Endometrial microvascular endothelial cells (primary cell): ENCODE data around the gene NHSL2. TPM values are rescaled to one million over a fixed set of nuclear protein-coding genes. Genes with fewer than 3 reads are reported as not detected.
"Not testable (repeated sequence)": the region's sequence is repeated elsewhere in the genome, so short reads cannot be mapped to it uniquely, and the experiment has no call there.

Experiments used
- in situ Hi-C: cut with HindIII; loops from 2 replicates; pipeline ENCODE4 v1.10.0; 2017; ENCODE audit warnings: low sequenced_read_pairs, low pct_unique_long_range_greater_than_20kb; ENCODE audit errors: inconsistent ontology term
- total RNA-seq: library from RNA; depleted of rRNA; stranded (reverse); fragments of >200 nt; gene quantifications from one replicate; pipeline ENCODE4 v1.2.3, GENCODE V29; 2015; ENCODE audit errors: inconsistent ontology term

The NHSL2 gene
- total RNA-seq, 1 donor from 2014 or later = 30.7 TPM

GRCh38 chrX:72158773-72159172 lies 248.1 kb downstream of the NHSL2 start:
- in situ Hi-C loops = no loop called here

- in situ Hi-C loops = no loop called here
Observed at GRCh38 chrX:72159769-72160168, 249.1 kb downstream of the NHSL2 start.

- in situ Hi-C loops = no loop called here
Observed at GRCh38 chrX:72165551-72165950, 254.9 kb downstream of the NHSL2 start.

GRCh38 chrX:72169008-72169728 lies 258.5 kb downstream of the NHSL2 start:
- in situ Hi-C loops = no loop called here

- in situ Hi-C loops = not testable (repeated sequence)
Observed at GRCh38 chrX:72176289-72176688, 265.6 kb downstream of the NHSL2 start.

GRCh38 chrX:72176981-72177380 lies 266.3 kb downstream of the NHSL2 start:
- in situ Hi-C loops = no loop called here

- in situ Hi-C loops = no loop called here
Observed at GRCh38 chrX:72180539-72180938, 269.9 kb downstream of the NHSL2 start.

GRCh38 chrX:72181178-72182125 lies 270.8 kb downstream of the NHSL2 start, which contains the start of gene PIN4:
TSS of gene PIN4 (plus strand) at chrX:72181757. CDS start at chrX:72181786, 29 bp downstream.
- in situ Hi-C loops = no loop called here

GRCh38 chrX:72182924-72183323 lies 272.3 kb downstream of the NHSL2 start:
- in situ Hi-C loops = no loop called here

- in situ Hi-C loops = no loop called here
Observed at GRCh38 chrX:72201836-72202536, 291.3 kb downstream of the NHSL2 start.

Other genes starting within 250 kb of the NHSL2 start
- not detected for gene CXorf49, start 192.6 kb upstream of the NHSL2 start, total RNA-seq
- gene CXorf49B, start 147.5 kb upstream of the NHSL2 start, total RNA-seq = not detected
- gene RTL5, start 221.1 kb downstream of the NHSL2 start, total RNA-seq = 1.8 TPM